NK-92 treated with Interleukin-12 subunit alpha and Interleukin-12 subunit beta, amount 100 ng/mL, for 24 hours (cell line): ENCODE data around the gene TMEM150A.
"Not testable (repeated sequence)": the region's sequence is repeated elsewhere in the genome, so short reads cannot be mapped to it uniquely, and the experiment has no call there.

Experiments
- DNase-seq: peaks from one replicate; lab custom pipeline; 2025; lab: John Stamatoyannopoulos, UW

The TMEM150A gene, protein sequence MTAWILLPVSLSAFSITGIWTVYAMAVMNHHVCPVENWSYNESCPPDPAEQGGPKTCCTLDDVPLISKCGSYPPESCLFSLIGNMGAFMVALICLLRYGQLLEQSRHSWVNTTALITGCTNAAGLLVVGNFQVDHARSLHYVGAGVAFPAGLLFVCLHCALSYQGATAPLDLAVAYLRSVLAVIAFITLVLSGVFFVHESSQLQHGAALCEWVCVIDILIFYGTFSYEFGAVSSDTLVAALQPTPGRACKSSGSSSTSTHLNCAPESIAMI

DNA sequence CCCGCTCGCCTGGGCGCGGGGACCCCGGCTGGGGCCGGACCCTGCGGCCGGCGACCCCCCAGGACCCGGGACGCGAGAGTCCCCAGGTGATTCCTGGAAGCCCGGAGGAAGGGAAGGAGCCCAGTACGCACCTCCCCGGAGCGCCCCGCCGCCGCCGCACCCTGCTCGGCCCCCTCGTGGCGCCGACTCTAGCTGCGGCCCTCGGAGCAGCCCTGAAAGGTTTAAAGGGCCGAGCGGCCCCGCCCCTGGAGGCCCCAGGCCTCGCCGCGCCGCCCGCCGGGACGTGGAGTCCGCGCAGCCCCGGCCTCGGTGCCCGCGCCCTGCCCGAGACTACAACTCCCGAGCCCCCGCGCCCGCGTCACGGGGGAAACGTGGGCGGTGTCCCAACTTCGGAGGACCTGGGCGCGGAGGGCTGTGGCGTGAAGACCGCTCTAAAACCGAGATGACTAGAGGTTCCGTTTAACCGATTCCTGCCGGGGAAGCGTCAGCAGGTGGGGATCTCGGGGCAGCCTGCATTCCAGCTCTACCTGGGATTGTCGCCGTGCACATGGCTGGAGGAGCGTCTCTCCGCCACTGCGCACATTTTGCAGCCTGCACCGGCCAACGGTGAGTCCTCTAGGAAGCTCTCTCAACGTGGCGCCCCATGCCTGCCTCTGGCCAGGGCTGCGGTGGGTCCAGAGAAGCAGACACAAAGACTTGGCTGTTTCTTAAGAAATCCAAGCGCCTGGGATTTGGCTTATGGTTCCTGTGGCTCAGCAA lies at the start of gene TMEM150A:
Gene TMEM150A, minus strand, starts transcription at position 223 of the 759 bp plus-strand sequence. CDS start 750 bp downstream, outside the sequence.
- no peak for DNase-seq

DNA sequence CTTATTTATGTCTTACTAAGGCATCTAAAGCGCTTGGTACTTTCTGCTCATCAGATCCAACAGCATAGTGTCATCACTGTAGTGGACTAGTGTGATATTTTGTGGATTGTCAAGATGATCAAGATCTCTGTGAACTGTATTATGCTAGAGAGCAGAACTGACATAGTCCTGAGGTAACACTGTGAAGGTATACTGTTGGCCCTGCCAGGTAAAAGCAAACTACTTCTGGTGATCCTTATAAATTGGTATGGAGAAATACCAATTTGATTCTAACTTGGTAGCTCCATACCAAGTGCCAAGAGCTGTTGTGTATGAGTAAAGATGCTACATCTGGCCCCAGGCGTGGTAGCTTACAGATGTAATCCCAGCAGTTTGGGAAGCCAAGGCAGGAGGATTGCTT lies 49.6 kb upstream of the TMEM150A start:
- no peak for DNase-seq

DNA sequence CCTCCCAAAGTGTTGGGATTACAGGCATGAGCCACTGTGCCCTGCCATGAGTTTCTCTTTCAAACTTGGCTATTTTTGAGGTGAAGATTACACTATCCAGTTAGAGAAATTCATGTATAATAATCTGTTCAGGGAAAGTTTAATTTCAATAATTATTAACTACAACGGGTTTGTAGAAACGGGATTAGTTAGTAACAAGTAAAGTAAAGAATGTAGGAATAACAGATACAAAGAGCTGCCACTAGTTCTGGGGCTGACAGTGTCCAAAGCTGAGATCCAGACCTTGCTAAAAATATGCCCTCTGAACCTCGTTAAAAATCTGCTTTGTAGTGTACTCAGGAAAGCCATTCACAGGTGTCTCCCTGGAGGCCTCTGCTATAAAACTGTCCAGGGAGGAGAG lies 48.6 kb upstream of the TMEM150A start:
- DNase-seq: no peak

DNA sequence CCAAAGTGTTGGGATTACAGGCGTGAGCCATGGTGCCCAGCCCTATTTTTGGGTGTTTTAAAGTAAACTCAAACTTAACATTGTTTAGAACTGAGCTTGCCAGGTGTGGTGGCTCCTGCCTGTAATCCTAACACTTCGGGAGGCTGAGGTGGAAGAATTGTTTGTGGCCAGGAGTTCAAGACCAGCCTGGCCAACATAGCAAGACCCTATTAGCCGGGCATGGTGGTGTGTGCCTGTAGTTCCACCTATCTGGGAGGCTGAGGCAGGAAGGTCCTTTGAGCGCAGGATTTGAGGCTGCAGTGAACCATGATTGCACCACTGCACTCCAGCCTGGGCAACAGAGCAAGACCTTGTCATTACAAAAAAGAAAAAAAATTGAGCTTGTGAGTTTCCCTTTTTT lies 48.0 kb upstream of the TMEM150A start:
- no peak for DNase-seq

DNA sequence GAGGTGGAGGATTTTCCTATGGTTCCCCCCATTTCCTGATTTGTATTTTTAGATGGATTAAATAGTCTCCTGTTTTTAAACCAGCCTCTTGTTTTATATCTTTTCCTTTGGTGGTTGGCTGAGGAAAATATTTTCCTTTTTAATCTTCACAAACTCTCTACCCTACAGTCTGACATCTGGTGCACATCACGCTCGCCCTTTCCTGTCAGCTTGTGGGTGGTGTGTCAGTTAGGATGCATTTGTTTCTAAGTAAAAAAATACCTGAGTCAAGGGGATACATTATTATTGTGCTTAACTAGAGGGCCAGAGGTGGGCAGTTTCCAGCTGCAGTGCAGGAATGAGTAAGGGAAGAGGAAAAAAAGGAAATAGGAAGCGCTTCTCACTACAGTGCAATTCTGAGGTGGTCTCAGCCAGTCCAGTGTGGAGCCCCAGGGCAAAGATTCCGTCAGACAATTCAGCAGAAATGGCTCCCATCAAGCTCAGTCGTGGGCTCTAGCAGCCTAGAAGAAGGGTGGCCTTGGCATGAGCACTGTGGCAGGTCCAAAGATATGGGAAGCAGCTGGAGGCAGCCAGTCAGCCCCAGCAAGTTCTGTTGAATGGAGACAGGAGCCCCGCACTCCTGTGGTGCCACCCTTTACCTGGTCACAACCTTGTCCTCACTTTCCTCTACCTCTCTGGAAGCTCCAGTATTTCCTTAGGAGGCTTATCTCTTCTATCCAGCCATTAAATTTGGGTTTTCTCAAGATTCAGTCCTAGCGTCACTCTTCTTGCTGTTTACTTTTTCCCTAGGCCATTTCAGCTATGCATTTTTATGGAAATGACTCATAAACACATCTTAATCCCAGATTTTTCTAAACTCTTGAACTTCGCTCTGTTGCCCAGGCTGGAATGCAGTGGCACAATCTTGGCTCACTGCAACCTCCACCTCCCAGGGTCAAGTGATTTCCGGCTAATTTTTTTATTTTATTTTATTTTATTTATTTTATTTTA lies 47.0 kb upstream of the TMEM150A start:
- DNase-seq: no peak

DNA sequence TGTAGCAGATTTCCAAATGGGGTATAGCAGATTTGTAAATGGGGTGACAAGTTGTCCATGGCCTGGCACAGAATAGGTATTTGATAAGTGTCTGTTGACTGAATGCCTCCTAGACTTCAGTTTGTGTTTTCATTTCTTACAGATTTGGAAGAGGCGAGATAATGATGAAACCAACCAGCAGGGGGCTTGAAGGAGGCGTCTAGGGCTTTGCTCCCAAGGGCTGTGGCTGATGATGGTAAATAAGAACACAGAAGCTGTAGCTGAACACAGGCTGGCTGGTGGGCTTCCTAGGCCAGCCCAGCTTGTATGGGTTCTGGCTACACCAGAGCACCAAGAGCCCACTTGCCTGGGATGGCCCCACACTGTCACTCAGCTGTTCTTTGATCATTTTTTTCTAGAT lies 46.1 kb upstream of the TMEM150A start:
- no peak for DNase-seq

DNA sequence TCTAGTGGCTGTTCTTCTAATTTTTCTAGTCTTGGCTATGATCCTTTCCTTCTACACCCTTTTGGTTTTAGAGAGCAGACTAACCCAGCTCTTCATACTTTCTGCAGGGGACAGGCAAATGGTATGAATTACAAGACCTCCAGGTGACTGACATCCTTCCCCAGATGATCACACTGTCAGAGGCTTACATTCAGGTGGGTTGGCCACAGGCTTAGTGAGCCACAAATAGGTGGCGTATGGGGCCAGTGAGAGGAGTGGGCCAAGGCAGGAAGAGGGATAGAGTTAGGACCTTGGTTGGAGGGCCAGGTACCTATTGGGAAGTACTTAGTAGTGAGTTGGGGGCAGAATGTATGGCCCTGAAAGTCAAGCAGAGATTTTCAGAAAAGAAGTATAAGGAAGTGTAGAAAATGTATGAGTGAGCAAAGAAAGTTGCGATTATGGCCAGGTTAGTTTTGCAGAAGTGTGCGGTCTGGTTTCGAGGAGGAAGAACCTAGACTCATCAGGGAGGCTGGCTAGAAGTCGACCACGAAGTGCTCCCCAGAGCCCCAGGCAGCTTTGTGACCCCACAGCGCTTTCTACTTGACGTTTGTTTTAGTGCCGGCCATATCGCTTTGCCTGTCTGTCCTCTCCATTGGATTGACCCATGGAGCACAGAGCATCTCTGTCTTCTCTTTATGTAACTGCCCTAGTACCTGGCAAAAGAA lies 45.5 kb upstream of the TMEM150A start:
- no peak for DNase-seq

DNA sequence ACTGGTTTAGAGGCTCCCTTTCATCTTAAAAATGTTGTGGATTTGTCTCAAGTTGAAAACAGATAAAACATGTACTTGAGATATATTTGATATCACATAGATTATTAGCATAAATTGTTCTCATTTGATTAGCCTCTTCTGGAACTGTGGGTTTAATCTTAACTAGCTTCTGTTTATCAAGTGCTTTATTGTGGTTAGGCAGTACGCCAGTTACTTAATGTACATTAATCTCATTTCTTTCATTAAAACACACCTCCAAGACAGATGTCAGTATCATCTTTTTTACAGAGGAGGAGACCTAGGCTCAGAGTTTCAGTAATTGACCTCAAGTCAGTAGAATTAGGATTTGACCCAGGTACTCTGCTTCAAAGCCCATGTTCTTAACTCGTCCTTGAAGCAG lies 43.7 kb upstream of the TMEM150A start:
- no peak for DNase-seq

DNA sequence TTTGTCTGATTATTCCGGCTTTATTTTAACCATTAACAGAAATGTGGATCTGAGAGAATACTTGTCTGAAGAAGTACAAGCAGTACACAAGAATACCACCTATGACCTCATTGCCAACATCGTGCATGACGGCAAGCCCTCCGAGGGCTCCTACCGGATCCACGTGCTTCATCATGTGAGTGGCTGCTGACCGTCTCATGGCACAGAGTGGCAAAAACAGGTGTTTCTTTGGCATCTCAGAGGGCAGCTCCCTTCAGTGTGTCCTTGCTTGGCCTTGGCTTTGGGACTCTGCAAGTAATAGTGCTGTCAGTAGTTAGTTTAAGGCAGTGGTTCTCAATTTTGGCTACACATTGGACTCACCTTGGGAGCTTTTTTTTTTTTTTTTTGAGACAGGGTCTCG lies 42.4 kb upstream of the TMEM150A start:
- DNase-seq: no peak

DNA sequence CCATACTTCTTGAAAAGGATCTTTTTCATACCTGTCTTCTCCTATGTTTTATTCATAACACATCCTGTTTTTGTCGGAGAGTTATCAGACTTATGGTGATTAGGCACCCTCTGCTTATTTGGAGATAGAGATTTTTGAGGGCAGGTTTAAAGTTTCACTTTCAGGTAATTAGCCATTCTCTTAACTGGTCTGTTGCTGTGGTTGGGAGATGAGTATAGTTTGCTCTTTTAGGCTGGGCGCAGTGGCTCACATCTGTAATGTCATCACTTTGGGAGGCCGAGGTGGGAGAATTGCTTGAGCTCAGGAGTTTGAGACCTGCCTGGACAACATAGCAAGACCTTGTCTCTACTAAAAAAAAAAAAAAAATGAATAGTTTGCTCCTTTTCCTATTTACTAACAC lies 40.2 kb upstream of the TMEM150A start:
- no peak for DNase-seq

DNA sequence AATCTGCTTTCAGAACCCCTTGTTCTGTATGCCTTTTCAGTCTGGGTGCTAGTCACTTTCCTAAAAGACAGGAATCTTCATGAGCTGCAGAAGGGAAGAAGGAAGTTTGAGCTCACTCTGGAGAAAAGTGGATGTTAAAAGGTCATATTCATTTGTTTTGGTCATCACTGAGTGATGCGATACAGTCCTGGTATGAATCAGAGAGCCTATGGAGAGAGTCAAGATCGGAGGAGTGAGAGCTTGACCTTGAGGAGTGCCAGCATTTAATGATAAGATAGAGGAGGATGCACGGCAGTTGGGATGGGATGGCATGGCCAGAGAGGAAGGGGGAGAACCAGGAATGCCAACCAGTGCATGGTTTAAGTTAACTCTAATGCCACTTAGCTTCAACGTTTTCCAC lies 33.1 kb upstream of the TMEM150A start:
- no peak for DNase-seq

DNA sequence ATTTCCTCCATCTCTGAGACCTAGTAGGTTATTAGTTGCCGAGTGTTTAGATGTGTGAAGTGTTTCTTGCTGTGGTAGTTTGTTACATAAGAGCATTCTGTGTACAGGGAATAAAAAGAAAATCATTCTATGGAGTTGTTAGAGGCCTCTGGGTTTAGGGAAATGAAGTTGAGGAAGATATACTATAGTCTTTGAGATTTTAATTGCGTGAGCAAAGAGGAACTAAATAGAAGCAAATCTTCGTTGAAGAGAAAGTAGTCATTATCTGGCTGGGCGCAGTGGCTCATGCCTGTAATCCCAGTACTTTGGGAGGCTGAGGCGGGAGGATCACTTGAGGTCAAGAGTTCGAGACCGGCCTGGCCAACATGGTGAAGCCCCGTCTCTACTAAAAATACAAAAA lies 32.5 kb upstream of the TMEM150A start:
- no peak for DNase-seq

DNA sequence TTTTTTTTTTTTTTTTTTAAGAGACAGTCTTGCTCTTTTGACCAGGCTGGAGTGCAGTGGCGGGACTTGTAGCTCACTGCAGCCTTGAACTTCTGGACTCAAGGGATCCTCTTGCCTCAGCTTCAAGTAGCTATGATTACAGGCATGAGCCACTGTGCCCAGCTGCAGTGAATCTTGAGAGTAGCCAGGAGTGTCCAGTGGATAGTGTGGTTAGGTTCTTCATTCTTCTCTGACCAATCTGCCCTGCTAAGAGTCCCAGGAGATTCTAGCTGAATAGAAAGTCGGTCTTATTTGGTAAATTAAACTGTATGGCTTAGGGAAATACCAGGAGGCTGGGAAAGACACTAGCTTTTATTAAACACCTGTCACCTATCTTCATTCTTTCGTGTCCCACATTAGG lies 28.8 kb upstream of the TMEM150A start:
- no peak for DNase-seq

DNA sequence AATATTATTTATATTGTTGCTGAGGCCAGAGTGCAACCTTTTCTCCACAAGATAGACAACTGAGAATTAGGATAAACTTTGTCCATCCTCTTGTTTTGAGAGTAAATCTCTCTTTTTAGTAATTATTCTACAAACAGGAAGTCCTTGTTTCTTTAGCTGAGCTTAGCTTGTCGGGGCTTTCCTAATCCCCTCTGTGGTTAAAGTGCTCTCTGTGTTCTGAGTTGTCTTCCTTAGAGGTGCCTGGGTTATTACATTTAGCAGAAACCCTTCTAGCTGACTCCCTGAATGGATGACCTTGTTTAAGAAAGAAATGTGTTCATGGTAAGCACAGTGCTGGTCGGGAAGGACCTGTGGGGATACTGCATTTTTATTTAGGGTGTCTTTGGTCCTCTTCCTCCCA lies 26.2 kb upstream of the TMEM150A start:
- DNase-seq: no peak

DNA sequence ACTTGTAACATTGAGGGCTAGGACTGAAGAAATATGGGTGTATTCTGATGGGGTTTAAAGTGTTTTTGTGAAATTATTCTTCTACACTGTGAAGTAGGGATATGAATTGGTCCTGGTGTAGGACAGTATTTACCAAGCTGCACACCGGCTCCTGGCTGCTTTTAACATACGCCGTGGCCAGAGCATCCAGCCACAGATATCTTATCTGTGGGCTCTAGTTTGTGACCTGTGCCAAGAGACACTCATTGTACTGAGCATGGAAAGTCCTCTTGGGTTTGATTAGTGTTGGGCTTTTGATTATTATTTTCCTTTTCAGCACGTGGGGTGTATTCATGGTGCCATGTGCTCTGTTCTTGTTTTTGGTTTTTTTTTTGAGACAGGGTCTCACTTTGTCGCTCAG lies 21.5 kb upstream of the TMEM150A start:
- no peak for DNase-seq

DNA sequence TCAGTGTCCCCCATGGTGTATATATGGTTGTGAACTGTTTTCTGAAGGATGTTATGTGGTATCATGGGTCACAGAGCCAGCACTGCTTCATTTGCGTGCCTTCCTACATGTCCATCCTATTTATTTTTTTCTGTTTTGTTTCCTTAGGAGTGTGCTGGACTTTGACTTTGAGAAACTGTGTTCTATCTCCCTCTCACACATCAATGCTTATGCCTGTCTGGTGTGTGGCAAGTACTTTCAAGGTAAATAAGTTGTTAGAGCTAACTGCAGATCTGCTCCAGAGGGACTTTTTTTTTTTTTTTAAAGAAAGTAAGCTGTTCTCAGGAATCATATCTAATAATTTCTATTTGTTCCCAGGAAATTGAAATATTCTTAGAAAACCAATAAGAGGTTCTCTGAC lies 18.8 kb upstream of the TMEM150A start:
- no peak for DNase-seq

DNA sequence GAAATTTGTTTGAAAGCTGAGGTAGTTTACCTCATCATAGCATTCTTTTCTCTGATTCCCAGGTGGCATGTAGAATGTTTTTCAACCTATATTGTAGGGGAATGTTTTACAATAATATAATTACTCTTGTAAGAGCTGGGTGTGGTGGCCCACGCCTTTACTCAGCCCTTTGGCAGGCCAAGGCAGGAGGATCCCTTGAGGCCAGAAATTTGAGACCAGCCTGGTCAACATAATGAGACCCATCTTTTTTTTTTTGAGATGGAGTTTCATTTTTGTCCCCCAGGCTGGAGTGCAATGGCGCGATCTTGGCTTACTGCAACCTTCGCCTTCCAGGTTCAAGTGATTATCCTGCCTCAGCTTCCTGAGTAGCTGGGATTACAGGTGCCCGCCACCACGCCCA lies 17.1 kb upstream of the TMEM150A start:
- no peak for DNase-seq

DNA sequence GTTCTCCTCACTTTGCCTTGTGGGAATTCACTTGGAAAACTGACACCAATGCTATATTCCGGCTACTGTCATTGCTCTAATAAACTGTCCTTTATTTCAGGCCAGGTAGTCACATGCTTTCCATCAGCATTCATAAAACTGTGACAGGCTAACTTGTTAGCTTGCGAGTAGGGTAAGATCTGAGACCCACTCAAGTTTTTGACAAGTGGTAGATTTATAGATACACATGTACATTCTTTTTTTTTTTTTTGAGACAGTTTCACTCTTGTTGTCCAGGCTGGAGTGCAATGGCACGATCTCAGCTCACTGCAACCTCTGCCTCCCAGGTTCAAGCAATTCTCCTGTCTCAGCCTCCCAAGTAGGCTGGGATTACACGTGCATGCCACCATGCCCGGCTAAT lies 15.2 kb upstream of the TMEM150A start:
- DNase-seq: not testable (repeated sequence)

DNA sequence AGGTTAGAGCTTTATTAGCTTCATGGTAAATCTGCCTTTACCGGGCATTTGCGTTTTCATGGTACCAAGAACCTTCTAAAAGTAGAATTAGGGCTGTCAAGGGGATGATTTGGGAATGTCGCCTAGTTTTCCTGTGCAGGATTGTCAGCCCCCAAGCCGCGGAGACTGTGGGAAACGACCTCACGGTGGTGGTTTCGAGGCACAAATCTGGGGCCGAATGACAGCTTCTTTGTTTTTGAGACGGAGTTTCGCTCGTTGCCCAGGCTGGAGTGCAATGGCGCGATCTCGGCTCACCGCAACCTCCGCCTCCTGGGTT lies 12.9 kb upstream of the TMEM150A start:
- DNase-seq: no peak

DNA sequence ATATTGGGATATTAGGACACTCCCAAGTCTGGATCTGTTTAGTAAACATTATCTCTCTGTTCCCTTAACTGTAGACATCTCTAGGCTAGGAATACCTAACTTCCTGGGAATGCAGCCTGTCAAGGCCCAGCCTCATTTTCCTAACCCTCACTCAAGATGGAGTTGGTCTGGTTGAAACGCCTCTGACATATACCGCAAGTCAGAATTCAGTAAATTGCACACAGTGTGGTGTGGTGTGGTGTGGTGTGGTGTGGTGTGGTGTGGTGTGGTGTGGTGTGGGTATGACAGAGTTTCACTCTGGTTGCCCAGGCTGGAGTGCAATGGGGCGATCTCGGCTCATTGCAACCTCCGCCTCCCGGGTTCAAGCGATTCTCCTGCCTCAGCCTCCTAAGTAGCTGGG lies 12.3 kb upstream of the TMEM150A start:
- DNase-seq: not testable (repeated sequence)

DNA sequence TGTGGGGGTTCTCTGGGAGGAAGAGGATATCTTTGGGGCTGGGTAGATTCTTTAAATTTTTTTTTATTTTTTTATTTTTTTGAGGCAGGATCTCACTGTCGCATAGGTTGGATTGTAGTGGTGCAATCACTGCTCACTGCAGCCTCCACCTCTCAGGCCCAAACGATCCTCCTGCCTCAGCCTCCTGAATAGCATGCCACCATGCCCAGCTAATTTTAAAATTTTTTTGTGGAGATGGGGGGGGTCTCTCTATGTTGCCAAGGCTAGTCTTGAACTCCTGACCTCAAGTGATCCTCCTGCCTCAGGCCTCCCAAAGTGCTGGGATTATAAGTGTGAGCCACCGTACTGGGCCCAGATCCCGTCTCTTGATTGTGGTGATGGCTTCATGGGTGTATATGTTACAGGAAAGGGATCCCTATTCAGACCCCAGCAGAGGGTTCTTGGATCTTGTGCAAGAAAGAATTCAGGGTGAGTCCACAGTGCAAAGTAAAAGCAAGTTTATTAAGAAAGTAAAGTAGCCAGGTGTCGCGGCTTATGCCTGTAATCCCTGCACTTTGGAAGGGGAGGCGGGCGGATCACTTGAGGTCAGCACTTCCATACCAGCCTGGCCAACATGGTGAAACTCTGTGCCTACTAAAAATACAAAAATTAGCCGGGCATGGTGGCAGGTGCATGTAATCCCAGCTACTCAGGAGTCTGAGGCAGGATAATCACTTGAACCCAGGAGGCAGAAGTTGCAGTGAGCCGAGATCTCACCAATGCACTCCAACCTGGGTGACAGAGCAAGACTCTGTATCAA lies 11.4 kb upstream of the TMEM150A start:
- no peak for DNase-seq
